ENCODE data around the gene TTN. TPM values are rescaled to one million over a fixed set of nuclear protein-coding genes. Genes with fewer than 3 reads are reported as not detected.

Gene TTN
- polyA plus RNA-seq, 1 experiment = not detected

DNA sequence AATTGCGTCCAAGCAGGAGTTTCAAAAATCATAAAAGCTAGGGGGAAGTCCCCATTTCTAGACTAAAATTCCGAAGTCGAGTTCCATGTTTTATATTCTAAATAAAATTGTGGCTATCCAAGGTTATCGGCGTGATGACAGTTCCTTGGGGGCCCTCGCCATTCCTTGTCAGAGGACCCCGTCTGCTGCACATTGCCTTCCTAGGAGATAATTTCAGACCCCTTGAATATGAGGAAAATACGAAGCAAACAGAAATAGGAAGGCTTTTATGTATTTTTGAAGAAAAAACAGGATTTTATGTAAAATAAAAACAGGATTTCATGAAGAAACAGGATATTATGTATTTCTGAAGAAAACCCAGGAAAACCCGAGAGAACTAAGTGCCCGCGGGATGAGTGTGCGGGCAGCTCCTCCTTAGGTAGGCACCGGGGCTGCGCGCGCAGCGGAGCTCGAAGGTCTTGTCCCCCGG is 327.4 kb downstream of the TTN start:
- DNase-seq (ENCODE audit: low read depth) = no peak
- TF ChIP-seq, protein P1, sequence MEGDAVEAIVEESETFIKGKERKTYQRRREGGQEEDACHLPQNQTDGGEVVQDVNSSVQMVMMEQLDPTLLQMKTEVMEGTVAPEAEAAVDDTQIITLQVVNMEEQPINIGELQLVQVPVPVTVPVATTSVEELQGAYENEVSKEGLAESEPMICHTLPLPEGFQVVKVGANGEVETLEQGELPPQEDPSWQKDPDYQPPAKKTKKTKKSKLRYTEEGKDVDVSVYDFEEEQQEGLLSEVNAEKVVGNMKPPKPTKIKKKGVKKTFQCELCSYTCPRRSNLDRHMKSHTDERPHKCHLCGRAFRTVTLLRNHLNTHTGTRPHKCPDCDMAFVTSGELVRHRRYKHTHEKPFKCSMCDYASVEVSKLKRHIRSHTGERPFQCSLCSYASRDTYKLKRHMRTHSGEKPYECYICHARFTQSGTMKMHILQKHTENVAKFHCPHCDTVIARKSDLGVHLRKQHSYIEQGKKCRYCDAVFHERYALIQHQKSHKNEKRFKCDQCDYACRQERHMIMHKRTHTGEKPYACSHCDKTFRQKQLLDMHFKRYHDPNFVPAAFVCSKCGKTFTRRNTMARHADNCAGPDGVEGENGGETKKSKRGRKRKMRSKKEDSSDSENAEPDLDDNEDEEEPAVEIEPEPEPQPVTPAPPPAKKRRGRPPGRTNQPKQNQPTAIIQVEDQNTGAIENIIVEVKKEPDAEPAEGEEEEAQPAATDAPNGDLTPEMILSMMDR (IDR thresholded peaks at IDR 0.05; ENCODE audit: insufficient read depth, low read depth, low read length) = no peak
- no peaks in the 10 kb centered on the region for H3K36me3 ChIP-seq (ENCODE audit: control insufficient read depth, insufficient read depth, low read length)
- ChIA-PET POLR2A (interaction anchor here (0.6 kb wide), 1 partner anchor 29 kb away, joined by 3 read pairs; the partner anchor contains the start of genes PJVK and PRKRA), CTCF (interaction anchor here (1.0 kb wide), 1 partner anchor 44 kb away, joined by 3 read pairs; no protein-coding TSS in a partner anchor)
- H3K4me3 ChIP-seq (ENCODE audit: low read depth, low read length) = peak overlapping the region; percentile 22
- no peaks in the 10 kb centered on the region for H3K27me3 ChIP-seq (ENCODE audit: control insufficient read depth, insufficient read depth, low read length)

DNA sequence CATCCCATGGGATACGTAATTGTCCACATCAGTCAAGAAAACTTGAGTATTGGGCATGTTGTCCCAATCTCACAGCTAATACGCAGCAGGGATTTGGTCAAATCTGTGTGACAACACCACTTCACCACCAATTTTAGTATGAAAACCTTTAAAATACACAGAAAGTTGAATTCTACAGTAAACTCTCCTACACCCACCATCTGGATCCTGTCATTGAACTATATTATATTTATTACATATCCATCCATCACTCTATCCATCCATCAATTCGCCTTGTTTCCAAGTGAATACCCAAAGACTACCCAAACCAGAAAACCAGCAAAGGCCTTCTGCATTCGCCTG is 328.0 kb downstream of the TTN start:
- ChIA-PET POLR2A (no interaction called here), CTCF (no interaction called here)
- TF ChIP-seq, protein P1 (IDR thresholded peaks at IDR 0.05; ENCODE audit: insufficient read depth, low read depth, low read length) = no peak

DNA sequence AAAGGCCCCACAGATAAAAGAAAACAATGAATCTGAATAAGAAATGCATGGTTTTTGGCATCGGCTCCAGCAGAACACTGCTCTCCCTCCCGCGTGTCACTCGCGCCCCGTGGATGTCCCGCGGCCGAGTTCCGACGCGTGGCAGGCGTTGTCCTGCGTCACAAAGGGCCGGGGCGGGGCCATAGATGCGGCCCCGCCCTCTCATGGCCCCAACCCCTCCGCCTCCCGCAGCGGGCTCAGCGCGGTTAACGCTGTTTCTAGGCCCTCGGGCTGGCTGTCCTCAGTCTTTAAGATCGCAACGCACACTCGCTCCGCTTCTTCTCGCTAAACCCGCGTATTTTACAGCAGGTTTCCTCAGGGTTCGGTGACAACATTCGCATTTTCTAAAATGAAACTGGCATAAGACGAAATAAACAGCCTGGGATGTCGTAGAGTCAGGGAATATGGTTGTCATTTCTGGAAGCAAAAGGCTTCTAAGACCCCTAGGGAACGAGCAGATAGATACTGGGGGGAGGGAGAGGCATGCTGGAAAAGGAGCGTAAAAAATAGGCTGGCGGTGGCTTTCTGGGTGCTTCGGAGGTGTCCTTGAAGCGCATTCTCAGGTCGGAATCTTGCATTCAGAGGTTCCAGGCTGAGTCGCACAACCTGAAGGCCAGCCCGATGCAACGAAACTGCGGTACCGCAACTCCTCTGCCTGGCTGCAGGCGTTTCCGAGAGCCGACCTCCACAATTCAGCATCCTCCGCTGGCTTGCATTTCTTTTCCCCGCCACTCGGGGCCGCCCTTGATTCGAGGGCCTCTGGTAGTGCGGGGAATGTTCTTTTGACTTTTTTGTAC is 328.6 kb downstream of the TTN start, which contains the start of gene FKBP7:
TSS of gene FKBP7 (minus strand) at position 162 of the 836 bp plus-strand sequence. CDS start at position 61, 101 bp downstream.
- peak within 1 kb of the TSS; percentile 50 for H3K4me3 ChIP-seq (ENCODE audit: low read depth, low read length)
- H3K36me3 ChIP-seq (ENCODE audit: control insufficient read depth, insufficient read depth, low read length) = no peaks in the 10 kb centered on the region
- no peak for DNase-seq (ENCODE audit: low read depth)
- TF ChIP-seq, protein P1 (IDR thresholded peaks at IDR 0.05; ENCODE audit: insufficient read depth, low read depth, low read length) = peak; percentile 78
- no peaks in the 10 kb centered on the region for H3K27me3 ChIP-seq (ENCODE audit: control insufficient read depth, insufficient read depth, low read length)
- ChIA-PET POLR2A (no interaction called here), CTCF (interaction anchor here (0.6 kb wide), 1 partner anchor 493 kb away, joined by 3 read pairs; no protein-coding TSS in a partner anchor)

More for the DNA sequence above, 328.0 kb downstream of the TTN start:
- Histone ChIP-seq H3K4me3 (ENCODE audit: low read depth, low read length) (peak overlapping the region; percentile 50), H3K27me3 (ENCODE audit: control insufficient read depth, insufficient read depth, low read length) (no peaks in the 10 kb centered on the region), H3K36me3 (ENCODE audit: control insufficient read depth, insufficient read depth, low read length) (no peaks in the 10 kb centered on the region)
- DNase-seq (ENCODE audit: low read depth) = no peak

DNA sequence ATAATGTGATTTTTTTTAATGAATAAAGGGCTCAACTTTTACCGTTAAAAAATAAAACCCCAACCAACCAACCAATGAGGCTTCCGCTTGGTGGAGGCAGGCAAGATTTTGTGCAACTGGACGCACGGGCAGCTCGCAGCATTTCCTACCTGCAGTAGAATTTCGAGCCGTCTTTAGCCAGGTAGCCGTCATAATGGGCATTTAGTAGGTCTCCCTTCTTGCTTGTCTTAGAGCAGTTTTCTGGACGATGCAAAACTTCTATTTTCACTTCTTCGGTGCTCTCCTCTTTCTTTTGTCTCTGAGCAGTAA is 329.1 kb downstream of the TTN start:
- TF ChIP-seq, protein P1 (IDR thresholded peaks at IDR 0.05; ENCODE audit: insufficient read depth, low read depth, low read length) = no peak
- POLR2A ChIA-PET = no interaction called here
- DNase-seq (ENCODE audit: low read depth) = no peak
- no peaks in the 10 kb centered on the region for H3K27me3 ChIP-seq (ENCODE audit: control insufficient read depth, insufficient read depth, low read length)
- CTCF ChIA-PET = interaction anchor here (0.6 kb wide), 1 partner anchor 493 kb away, joined by 3 read pairs; no protein-coding TSS in a partner anchor
- H3K4me3 ChIP-seq (ENCODE audit: low read depth, low read length) = peak overlapping the region; percentile 50
- no peaks in the 10 kb centered on the region for H3K36me3 ChIP-seq (ENCODE audit: control insufficient read depth, insufficient read depth, low read length)

DNA sequence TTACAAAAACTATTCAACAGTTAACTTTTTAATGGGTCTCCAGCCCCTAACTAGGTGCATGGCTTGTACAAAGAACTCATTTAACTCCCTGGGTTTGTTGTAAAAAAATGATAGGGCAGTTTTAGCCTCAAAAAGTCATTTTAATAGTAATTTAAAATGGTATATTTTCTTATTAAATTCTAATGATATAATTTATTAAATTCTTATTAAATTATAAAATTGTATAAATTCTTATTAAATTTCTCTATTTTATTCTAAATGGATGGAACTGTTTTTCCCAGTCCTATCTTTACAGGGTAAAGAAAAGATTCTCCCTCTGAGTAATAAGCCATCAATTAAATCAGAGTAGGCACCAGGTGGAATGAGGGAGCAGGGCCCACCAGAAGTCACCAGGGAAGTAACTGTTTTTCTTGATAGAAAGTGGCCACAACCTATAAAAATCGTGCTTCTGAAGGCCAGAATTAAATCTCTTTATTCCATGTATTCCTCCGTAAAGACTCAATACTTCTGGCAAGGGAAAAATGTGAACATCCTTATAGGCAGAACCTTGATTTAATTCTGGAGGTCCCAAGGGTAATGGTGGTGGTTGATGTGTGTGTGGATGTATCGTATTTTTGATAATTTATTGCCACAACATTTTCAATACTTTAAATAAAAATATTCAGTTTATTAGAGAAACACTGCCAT is 329.6 kb downstream of the TTN start:
- no peaks in the 10 kb centered on the region for H3K36me3 ChIP-seq (ENCODE audit: control insufficient read depth, insufficient read depth, low read length)
- no peak for DNase-seq (ENCODE audit: low read depth)
- TF ChIP-seq, protein P1 (IDR thresholded peaks at IDR 0.05; ENCODE audit: insufficient read depth, low read depth, low read length) = no peak
- CTCF ChIA-PET = interaction anchor here (0.6 kb wide), 1 partner anchor 492 kb away, joined by 3 read pairs; no protein-coding TSS in a partner anchor
- H3K4me3 ChIP-seq (ENCODE audit: low read depth, low read length) = peak overlapping the region; percentile 50
- POLR2A ChIA-PET = no interaction called here
- H3K27me3 ChIP-seq (ENCODE audit: control insufficient read depth, insufficient read depth, low read length) = no peaks in the 10 kb centered on the region

Measured in BJ (cell line).